K562 (cell line): ENCODE measurements around the gene ZDHHC14. TPM values are rescaled to one million over a fixed set of nuclear protein-coding genes. Genes with fewer than 3 reads are reported as not detected.
A peak's percentile ranks its signal among the peaks of the same experiment; 100 is the strongest.

ENCODE experiments used
- CCNT2 ChIP-seq: IDR thresholded peaks from 2 replicates; pipeline ENCODE4 v1.6.1; 2011; ENCODE audit warnings: borderline replicate concordance, low read depth, mild to moderate bottlenecking, moderate library complexity, mixed read lengths, low read length; ENCODE audit not compliant: insufficient read length; ENCODE audit errors: extremely low read depth
- GTF2A2 ChIP-seq: IDR thresholded peaks from 2 replicates; pipeline ENCODE4 v1.6.1; 2016; ENCODE audit warnings: mild to moderate bottlenecking, missing genetic modification characterization, missing compliant biosample characterization
- HNRNPLL ChIP-seq: fragments of 200-400 bp; formaldehyde crosslinking; IDR thresholded peaks from 2 replicates; pipeline ENCODE4 v1.6.1; 2017; ENCODE audit warnings: low read length, low read depth, mild to moderate bottlenecking; ENCODE audit not compliant: poor library complexity, severe bottlenecking
- MYC ChIP-seq, 2 experiments: fragments of 250-450 bp in 1 of 2; sonication (Bioruptor Pico) in 1 of 2; IDR thresholded peaks; 2 replicates each; pipeline versions ENCODE4 v1.5.1 to v1.6.1; 2012 to 2021; ENCODE audit warnings: low read depth in 2 of 2, borderline replicate concordance in 1 of 2, improper control_type of control experiment in 1 of 2, low read length in 1 of 2, mild to moderate bottlenecking in 1 of 2, moderate library complexity in 1 of 2
- NCOA4 ChIP-seq: fragments of 450-650 bp; IDR thresholded peaks from 2 replicates; pipeline ENCODE4 v1.6.1; 2018; ENCODE audit warnings: mild to moderate bottlenecking; ENCODE audit not compliant: partially characterized antibody
- NR4A1 ChIP-seq, 2 experiments: fragments of 250-450 bp in 1 of 2; fragments of 450-650 bp in 1 of 2; sonication (Bioruptor Pico) in 1 of 2; IDR thresholded peaks; 2 replicates each; pipeline versions ENCODE4 v1.4.0 to v1.6.1; 2016 to 2020; ENCODE audit warnings: mild to moderate bottlenecking in 2 of 2, missing compliant biosample characterization in 1 of 2, missing genetic modification characterization in 1 of 2, moderate library complexity in 1 of 2
- RB1 ChIP-seq: fragments of 450-650 bp; IDR thresholded peaks from 2 replicates; pipeline ENCODE4 v1.6.1; 2017; ENCODE audit warnings: low read depth, mild to moderate bottlenecking
- RBM14 ChIP-seq: fragments of 200-400 bp; formaldehyde crosslinking; IDR thresholded peaks from 2 replicates; pipeline ENCODE4 v1.6.1; 2018; ENCODE audit warnings: low read depth, mild to moderate bottlenecking, low read length, moderate library complexity, borderline replicate concordance; ENCODE audit not compliant: insufficient read depth
- SAP30 ChIP-seq: fragments of 200-600 bp; sonication (generic); IDR thresholded peaks from 2 replicates; pipeline ENCODE4 v1.6.1; 2012; ENCODE audit warnings: borderline replicate concordance, low read depth, mild to moderate bottlenecking, moderate library complexity, low read length, control low read depth, inconsistent platforms; ENCODE audit not compliant: insufficient read depth, poor library complexity, severe bottlenecking
- TCF7 ChIP-seq: sonication (generic); IDR thresholded peaks from 2 replicates; pipeline ENCODE4 v1.6.1; 2016; ENCODE audit warnings: antibody characterized with exemption, borderline replicate concordance
- TCFL5 ChIP-seq: fragments of 250-450 bp; sonication (Bioruptor Pico); conservative IDR thresholded peaks from 2 replicates; pipeline ENCODE4 v1.6.1; 2021; ENCODE audit warnings: mild to moderate bottlenecking, moderate library complexity, matching md5 sums
- TSHZ1 ChIP-seq: fragments of 250-450 bp; sonication (Bioruptor Pico); IDR thresholded peaks from 2 replicates; pipeline ENCODE4 v1.4.0; 2020; ENCODE audit warnings: mild to moderate bottlenecking, moderate library complexity
- ZBTB8A ChIP-seq: fragments of 450-650 bp; IDR thresholded peaks from 2 replicates; pipeline ENCODE4 v1.6.1; 2018; ENCODE audit warnings: mild to moderate bottlenecking, moderate library complexity; ENCODE audit not compliant: partially characterized antibody
- polyA plus RNA-seq, 8 experiments: library from polyadenylated mRNA; depleted of rRNA in 4 of 8; stranded (reverse) in 5 of 8; unstranded in 3 of 8; fragments of >200 nt; fragmentation: Nextera tagmentation in 2 of 8; fragmentation: Illumina TruSeq in 1 of 8; extraction: Ambion mirVana in 2 of 8; extraction: Trizol in 1 of 8; gene quantifications; 2 replicates each; pipeline versions ENCODE4 v1.2.1 to v1.2.3, GENCODE V29; 2011 to 2014; ENCODE audit warnings: inconsistent platforms in 1 of 8, missing spikeins in 1 of 8
- total RNA-seq, 7 experiments: library from RNA; depleted of rRNA in 6 of 7; stranded (reverse); fragments of >200 nt in 6 of 7; fragmentation: Illumina TruSeq in 2 of 7; extraction: Trizol in 2 of 7; gene quantifications; 2 replicates each; pipeline versions ENCODE4 v1.2.1 to v1.2.3, GENCODE V29; 2011 to 2021; ENCODE audit warnings: low replicate concordance in 1 of 7
- TF ChIP-seq, protein P1 (sequence below): sonication (generic); formaldehyde crosslinking; IDR thresholded peaks from 2 replicates; pipeline ENCODE4 v1.8.0; 2022; ENCODE audit warnings: mild to moderate bottlenecking, missing genetic modification reagents
- TF ChIP-seq, protein P2 (sequence below), 3 experiments: fragments of 200-800 bp in 1 of 3; sonication (Bioruptor generic) in 1 of 3; sonication (generic) in 1 of 3; formaldehyde crosslinking in 1 of 3; IDR thresholded peaks; 2 replicates each; pipeline versions ENCODE4 v1.6.1 to v1.8.0; 2016 to 2022; ENCODE audit warnings: mild to moderate bottlenecking in 2 of 3, missing compliant biosample characterization in 2 of 3, missing genetic modification characterization in 2 of 3, missing genetic modification reagents in 1 of 3
- TF ChIP-seq, protein P3 (sequence below): sonication (generic); formaldehyde crosslinking; IDR thresholded peaks from 2 replicates; pipeline ENCODE4 v1.8.1; 2022; ENCODE audit warnings: missing genetic modification reagents

ZDHHC14 gene
- total and polyA plus RNA-seq, 9 of the 15 experiments (the other 6 are each of a cell fraction or from before 2014, with no cell fraction given): 0.92 to 23.1 (median 13.8) TPM

DNA sequence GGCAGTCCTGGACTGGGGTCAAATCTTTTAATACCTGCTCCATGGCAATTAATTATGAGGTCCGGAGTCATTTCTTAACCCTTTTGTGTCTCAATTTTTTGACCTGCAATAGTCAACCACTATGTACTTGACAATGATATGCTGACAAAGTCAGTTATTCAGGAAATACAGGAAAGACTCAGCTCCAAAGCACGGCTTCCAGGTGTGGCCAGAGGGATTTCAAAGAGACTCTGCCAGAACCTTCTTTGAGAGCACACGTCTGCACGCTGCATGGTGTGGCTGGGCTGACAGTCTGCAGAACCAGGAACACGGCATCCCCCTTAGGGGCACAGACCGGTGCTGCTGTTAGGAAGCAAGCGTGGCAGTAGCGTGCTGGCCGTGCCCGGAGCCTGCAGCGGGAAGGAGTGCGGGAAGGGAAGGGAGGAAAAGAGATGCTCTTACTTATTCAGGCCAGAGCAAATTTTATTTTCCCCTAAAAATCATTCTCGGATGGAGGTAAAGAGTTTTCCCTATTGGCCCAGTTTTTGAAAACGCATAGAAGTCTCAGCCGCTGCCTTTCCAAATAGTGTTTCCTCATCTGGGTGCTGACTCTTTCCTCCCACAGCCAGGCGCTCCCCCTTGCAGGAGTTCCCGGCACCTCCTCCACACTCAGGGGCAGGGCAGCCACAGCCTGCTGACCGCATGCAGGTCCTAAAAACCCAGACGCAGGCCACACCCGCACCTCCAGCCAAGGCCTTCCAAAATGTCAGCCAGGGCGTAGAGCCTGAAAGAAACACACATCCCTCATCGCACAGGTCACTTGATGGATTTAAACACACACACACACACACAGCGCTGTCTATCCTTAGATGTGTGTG, 254.6 kb downstream of the ZDHHC14 start (continued):
- TF ChIP-seq, protein P1, sequence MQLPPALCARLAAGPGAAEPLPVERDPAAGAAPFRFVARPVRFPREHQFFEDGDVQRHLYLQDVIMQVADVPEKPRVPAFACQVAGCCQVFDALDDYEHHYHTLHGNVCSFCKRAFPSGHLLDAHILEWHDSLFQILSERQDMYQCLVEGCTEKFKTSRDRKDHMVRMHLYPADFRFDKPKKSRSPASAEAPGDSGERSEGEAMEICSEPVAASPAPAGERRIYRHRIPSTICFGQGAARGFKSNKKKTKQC (CRISPR knock-in tag): no peak
- TF ChIP-seq NR4A1 (CRISPR knock-in tag; IDR thresholded peaks at IDR 0.05): 0 out of 2 replicates have a peak, but pooled peaks have one; percentile 10
- no peak for TF ChIP-seq NR4A1 (tag; IDR thresholded peaks at IDR 0.05)
- no peak for TF ChIP-seq TSHZ1 (CRISPR knock-in tag)
- TF ChIP-seq TCFL5: no peak
- TF ChIP-seq TCF7: no peak
- TF ChIP-seq RB1: no peak; the same call in 1 of the 2 replicates
- peak; percentile 40 for TF ChIP-seq CCNT2
- no peak for TF ChIP-seq NCOA4
- TF ChIP-seq MYC (IDR thresholded peaks at IDR 0.05; ENCODE audit: low read depth, low read length): peak; percentile 72
- no peak for TF ChIP-seq MYC (CRISPR knock-in tag; IDR thresholded peaks at IDR 0.05; ENCODE audit: borderline replicate concordance, low read depth)
- TF ChIP-seq RBM14: no peak
- TF ChIP-seq, protein P2, sequence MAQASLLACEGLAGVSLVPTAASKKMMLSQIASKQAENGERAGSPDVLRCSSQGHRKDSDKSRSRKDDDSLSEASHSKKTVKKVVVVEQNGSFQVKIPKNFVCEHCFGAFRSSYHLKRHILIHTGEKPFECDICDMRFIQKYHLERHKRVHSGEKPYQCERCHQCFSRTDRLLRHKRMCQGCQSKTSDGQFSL (CRISPR knock-in tag; IDR thresholded peaks at IDR 0.05): no peak
- TF ChIP-seq, protein P2 (tag; IDR thresholded peaks at IDR 0.05): no peak
- TF ChIP-seq ZBTB8A: no peak
- TF ChIP-seq HNRNPLL: no peak
- TF ChIP-seq, protein P3, sequence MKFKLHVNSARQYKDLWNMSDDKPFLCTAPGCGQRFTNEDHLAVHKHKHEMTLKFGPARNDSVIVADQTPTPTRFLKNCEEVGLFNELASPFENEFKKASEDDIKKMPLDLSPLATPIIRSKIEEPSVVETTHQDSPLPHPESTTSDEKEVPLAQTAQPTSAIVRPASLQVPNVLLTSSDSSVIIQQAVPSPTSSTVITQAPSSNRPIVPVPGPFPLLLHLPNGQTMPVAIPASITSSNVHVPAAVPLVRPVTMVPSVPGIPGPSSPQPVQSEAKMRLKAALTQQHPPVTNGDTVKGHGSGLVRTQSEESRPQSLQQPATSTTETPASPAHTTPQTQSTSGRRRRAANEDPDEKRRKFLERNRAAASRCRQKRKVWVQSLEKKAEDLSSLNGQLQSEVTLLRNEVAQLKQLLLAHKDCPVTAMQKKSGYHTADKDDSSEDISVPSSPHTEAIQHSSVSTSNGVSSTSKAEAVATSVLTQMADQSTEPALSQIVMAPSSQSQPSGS (CRISPR knock-in tag): no peak
- TF ChIP-seq SAP30: no peak
- TF ChIP-seq GTF2A2 (tag): no peak
